ENCODE results near the gene SLFN14. TPM values are rescaled to one million over a fixed set of nuclear protein-coding genes. Genes with fewer than 3 reads are reported as not detected.
"Not testable (repeated sequence)": the region's sequence is repeated elsewhere in the genome, so short reads cannot be mapped to it uniquely, and the experiment has no call there.

The SLFN14 gene
- total RNA-seq, 1 experiment from 2014 or later, result not detected

- TF ChIP-seq, protein P1, sequence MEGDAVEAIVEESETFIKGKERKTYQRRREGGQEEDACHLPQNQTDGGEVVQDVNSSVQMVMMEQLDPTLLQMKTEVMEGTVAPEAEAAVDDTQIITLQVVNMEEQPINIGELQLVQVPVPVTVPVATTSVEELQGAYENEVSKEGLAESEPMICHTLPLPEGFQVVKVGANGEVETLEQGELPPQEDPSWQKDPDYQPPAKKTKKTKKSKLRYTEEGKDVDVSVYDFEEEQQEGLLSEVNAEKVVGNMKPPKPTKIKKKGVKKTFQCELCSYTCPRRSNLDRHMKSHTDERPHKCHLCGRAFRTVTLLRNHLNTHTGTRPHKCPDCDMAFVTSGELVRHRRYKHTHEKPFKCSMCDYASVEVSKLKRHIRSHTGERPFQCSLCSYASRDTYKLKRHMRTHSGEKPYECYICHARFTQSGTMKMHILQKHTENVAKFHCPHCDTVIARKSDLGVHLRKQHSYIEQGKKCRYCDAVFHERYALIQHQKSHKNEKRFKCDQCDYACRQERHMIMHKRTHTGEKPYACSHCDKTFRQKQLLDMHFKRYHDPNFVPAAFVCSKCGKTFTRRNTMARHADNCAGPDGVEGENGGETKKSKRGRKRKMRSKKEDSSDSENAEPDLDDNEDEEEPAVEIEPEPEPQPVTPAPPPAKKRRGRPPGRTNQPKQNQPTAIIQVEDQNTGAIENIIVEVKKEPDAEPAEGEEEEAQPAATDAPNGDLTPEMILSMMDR (IDR thresholded peaks at IDR 0.05; ENCODE audit: unreplicated experiment), result no peak
- Mint-ChIP-seq H3K27me3 (ENCODE audit: insufficient read depth, unreplicated experiment) (peaks cover 21% of the 10 kb centered on the region), H3K4me1 (ENCODE audit: insufficient read depth, unreplicated experiment) (peaks cover 6% of the 10 kb centered on the region), H3K36me3 (ENCODE audit: insufficient read depth, unreplicated experiment) (peaks cover 6% of the 10 kb centered on the region), H3K27ac (ENCODE audit: low read depth, unreplicated experiment) (no peak overlapping the region), H3K9me3 (ENCODE audit: unreplicated experiment) (no peaks in the 10 kb centered on the region), H3K4me3 (ENCODE audit: unreplicated experiment) (no peak overlapping the region)
- DNase-seq (ENCODE audit: unreplicated experiment), result no peak
- intact Hi-C loops (cut with micrococcal nuclease), result loop anchor here (5.0 to 10.0 kb wide), 2 partner anchors 211 to 542 kb away; no protein-coding TSS in a partner anchor
- BruUV-seq (replicated peaks), result no TSS peak
- ChIA-PET CTCF (interaction anchor here (0.6 to 17.2 kb wide), 11 partner anchors 12 to 1182 kb away, joined by 3 to 394 read pairs (median 3); partner anchors contain the start of gene RFFL), POLR2A (interaction anchor here (1.3 kb wide), 1 partner anchor 31 kb away, joined by 4 read pairs; no protein-coding TSS in a partner anchor)
These were observed 23.9 kb downstream of the SLFN14 start for GRCh38 chr17:35536664-35537171.

- ChIA-PET CTCF (interaction anchor here (0.6 to 17.2 kb wide), 12 partner anchors 11 to 656 kb away, joined by 3 to 394 read pairs (median 4); no protein-coding TSS in a partner anchor), POLR2A (interaction anchor here (0.6 kb wide), 1 partner anchor 23 kb away, joined by 4 read pairs; no protein-coding TSS in a partner anchor)
These were observed 25.2 kb downstream of the SLFN14 start for GRCh38 chr17:35535406-35535805.

GRCh38 chr17:35534576-35535093, 26.0 kb downstream of the SLFN14 start:
- Mint-ChIP-seq H3K27me3 (ENCODE audit: insufficient read depth, unreplicated experiment) (peaks cover 21% of the 10 kb centered on the region), H3K36me3 (ENCODE audit: insufficient read depth, unreplicated experiment) (peaks cover 6% of the 10 kb centered on the region), H3K27ac (ENCODE audit: low read depth, unreplicated experiment) (no peak overlapping the region), H3K9me3 (ENCODE audit: unreplicated experiment) (no peaks in the 10 kb centered on the region), H3K4me3 (ENCODE audit: unreplicated experiment) (no peak overlapping the region), H3K4me1 (ENCODE audit: insufficient read depth, unreplicated experiment) (peaks cover 6% of the 10 kb centered on the region)
- no peak for DNase-seq (ENCODE audit: unreplicated experiment)
- ChIA-PET POLR2A (interaction anchor here (0.6 kb wide), 1 partner anchor 22 kb away, joined by 4 read pairs; no protein-coding TSS in a partner anchor), CTCF (interaction anchor here (0.6 to 17.2 kb wide), 20 partner anchors 10 to 656 kb away, joined by 3 to 394 read pairs (median 4); partner anchors contain the start of gene RAD51D)
- no TSS peak for BruUV-seq (replicated peaks)
- intact Hi-C loops (cut with micrococcal nuclease), result loop anchor here (5.0 to 10.0 kb wide), 3 partner anchors 213 to 540 kb away; partner anchors contain the start of gene SLFN5
- TF ChIP-seq, protein P1 (IDR thresholded peaks at IDR 0.05; ENCODE audit: unreplicated experiment), result no peak

More at GRCh38 chr17:35535406-35535805, 25.2 kb downstream of the SLFN14 start:
- DNase-seq (ENCODE audit: unreplicated experiment); BruUV-seq (replicated peaks); H3K4me3 Mint-ChIP-seq (ENCODE audit: unreplicated experiment); H3K27ac Mint-ChIP-seq (ENCODE audit: low read depth, unreplicated experiment); H3K36me3 Mint-ChIP-seq (ENCODE audit: insufficient read depth, unreplicated experiment); H3K9me3 Mint-ChIP-seq (ENCODE audit: unreplicated experiment); H3K4me1 Mint-ChIP-seq (ENCODE audit: insufficient read depth, unreplicated experiment): not testable (repeated sequence)
- intact Hi-C loops (cut with micrococcal nuclease), result loop anchor here (5.0 to 10.0 kb wide), 2 partner anchors 212 to 541 kb away; no protein-coding TSS in a partner anchor
- H3K27me3 Mint-ChIP-seq (ENCODE audit: insufficient read depth, unreplicated experiment), result peaks cover 21% of the 10 kb centered on the region

GRCh38 chr17:35531160-35531559, 29.5 kb downstream of the SLFN14 start:
- no TSS peak for BruUV-seq (replicated peaks)

More at GRCh38 chr17:35531160-35531559, 29.5 kb downstream of the SLFN14 start:
- Mint-ChIP-seq H3K36me3 (ENCODE audit: insufficient read depth, unreplicated experiment) (peaks cover 6% of the 10 kb centered on the region), H3K27me3 (ENCODE audit: insufficient read depth, unreplicated experiment) (peaks cover 39% of the 10 kb centered on the region), H3K27ac (ENCODE audit: low read depth, unreplicated experiment) (no peak overlapping the region), H3K4me1 (ENCODE audit: insufficient read depth, unreplicated experiment) (peaks cover 6% of the 10 kb centered on the region), H3K9me3 (ENCODE audit: unreplicated experiment) (peaks cover 5% of the 10 kb centered on the region), H3K4me3 (ENCODE audit: unreplicated experiment) (no peak overlapping the region)
- no peak for DNase-seq (ENCODE audit: unreplicated experiment)
- ChIA-PET POLR2A (interaction anchor here (1.5 kb wide), 1 partner anchor 8 kb away, joined by 3 read pairs; no protein-coding TSS in a partner anchor), CTCF (interaction anchor here (0.6 to 17.2 kb wide), 3 partner anchors 19 to 220 kb away, joined by 3 to 394 read pairs (median 3); no protein-coding TSS in a partner anchor)
- TF ChIP-seq, protein P1 (IDR thresholded peaks at IDR 0.05; ENCODE audit: unreplicated experiment), result no peak
- intact Hi-C loops (cut with micrococcal nuclease), result loop anchor here (5.0 to 10.0 kb wide), 2 partner anchors 289 to 536 kb away; partner anchors contain the start of gene SLFN5
